NCI-H2227 (cell line): ENCODE measurements around the gene CDC25C.

ENCODE experiments used
- DNase-seq: peaks from one replicate; lab custom pipeline; 2025; ENCODE audit not compliant: unreplicated experiment; lab: John Stamatoyannopoulos, UW

The CDC25C gene

GRCh38 chr5:138331449-138332368 is at the start of gene CDC25C:
Gene CDC25C, minus strand, starts transcription at chr5:138331804. Its CDS starts 624 bp downstream, at chr5:138331180.
- DNase-seq = peak; percentile 98

GRCh38 chr5:138372653-138373052 is 41.0 kb upstream of the CDC25C start:
- no peak for DNase-seq

- DNase-seq = no peak
These were observed 40.6 kb upstream of the CDC25C start for GRCh38 chr5:138372225-138372624.

GRCh38 chr5:138371454-138371853 is 39.9 kb upstream of the CDC25C start:
- DNase-seq = no peak

- no peak for DNase-seq
These were observed 38.9 kb upstream of the CDC25C start for GRCh38 chr5:138370537-138370936.

- DNase-seq = no peak
These were observed 38.1 kb upstream of the CDC25C start for GRCh38 chr5:138369706-138370105.

GRCh38 chr5:138369261-138369660 is 37.7 kb upstream of the CDC25C start:
- DNase-seq = no peak

GRCh38 chr5:138366632-138367382 is 35.2 kb upstream of the CDC25C start:
- no peak for DNase-seq

GRCh38 chr5:138364576-138364975 is 33.0 kb upstream of the CDC25C start:
- DNase-seq = no peak

GRCh38 chr5:138360941-138361452 is 29.4 kb upstream of the CDC25C start:
- DNase-seq = no peak

GRCh38 chr5:138359621-138360020 is 28.0 kb upstream of the CDC25C start:
- no peak for DNase-seq

GRCh38 chr5:138354926-138355378 is 23.3 kb upstream of the CDC25C start:
- DNase-seq = peak; percentile 51

- DNase-seq = no peak
These were observed 22.8 kb upstream of the CDC25C start for GRCh38 chr5:138354387-138354786.

- no peak for DNase-seq
These were observed 22.0 kb upstream of the CDC25C start for GRCh38 chr5:138353560-138354080.

- DNase-seq = peak; percentile 62
These were observed 21.3 kb upstream of the CDC25C start for GRCh38 chr5:138352722-138353559.

GRCh38 chr5:138352071-138352721 is 20.6 kb upstream of the CDC25C start, which contains the start of gene KDM3B:
Gene KDM3B, plus strand, starts transcription at chr5:138352685. Its CDS starts 111 bp downstream, at chr5:138352796.
- peak; percentile 88 for DNase-seq

GRCh38 chr5:138351517-138351916 is 19.9 kb upstream of the CDC25C start:
- DNase-seq = no peak

GRCh38 chr5:138351056-138351455 is 19.5 kb upstream of the CDC25C start:
- no peak for DNase-seq

GRCh38 chr5:138350563-138350890 is 18.9 kb upstream of the CDC25C start:
- no peak for DNase-seq
